ENCODE measurements around the gene ENC1. TPM values are rescaled to one million over a fixed set of nuclear protein-coding genes. Genes with fewer than 3 reads are reported as not detected.

ENC1 gene
- polyA plus RNA-seq, 3 donors, result 6.9 to 9.9 (median 9.6) TPM

DNA sequence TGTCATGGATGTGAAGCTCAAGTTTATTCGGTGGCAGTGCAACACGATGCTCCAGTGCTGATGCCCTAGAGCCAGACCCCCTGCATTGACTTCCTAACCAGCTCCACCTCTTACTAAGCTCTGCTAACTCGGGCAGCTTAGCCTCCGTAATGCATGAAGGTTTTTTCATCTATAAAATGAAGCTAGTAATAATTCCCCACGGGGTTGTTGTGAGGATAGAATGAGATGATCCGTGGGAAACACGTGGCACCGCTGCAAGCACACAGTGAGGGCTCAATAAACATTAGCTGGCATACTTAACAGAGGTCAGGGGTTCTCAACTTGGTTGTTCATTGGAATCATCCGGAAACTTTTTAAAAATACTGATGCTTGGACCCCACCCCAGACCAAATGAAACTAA lies 6.8 kb downstream of the ENC1 start:
- Histone ChIP-seq H3K4me1 (ENCODE audit: control insufficient read depth in 1 of 2, insufficient read depth in 2 of 2, low read length in 2 of 2) (peaks cover 43 to 54% of the 10 kb centered on the region in 2 donors), H3K27me3 (ENCODE audit: control insufficient read depth in 2 of 2, insufficient read depth in 2 of 2, low read length in 2 of 2) (no peaks in the 10 kb centered on the region), H4K20me1 (ENCODE audit: insufficient read depth, low read length) (peaks cover 47% of the 10 kb centered on the region), H2AFZ (ENCODE audit: insufficient read depth, low read depth, low read length, poor library complexity, severe bottlenecking) (no peak overlapping the region), H3K79me2 (ENCODE audit: insufficient read depth, low read length) (peaks cover 82% of the 10 kb centered on the region), H3K36me3 (replicated peaks in 1 of 2; ENCODE audit: control insufficient read depth in 1 of 2, insufficient read depth in 2 of 2, low read length in 2 of 2) (peaks cover 33 to 46% of the 10 kb centered on the region in 2 donors), H3K9me3 (replicated peaks in 1 of 2; ENCODE audit: control insufficient read depth in 1 of 2, insufficient read depth in 1 of 2, low read length in 2 of 2) (no peaks in the 10 kb centered on the region), H3K4me3 (replicated peaks in 1 of 3; ENCODE audit: low read depth in 2 of 3, low read length in 3 of 3) (no peak overlapping the region), H3K4me2 (replicated peaks; ENCODE audit: extremely low read depth, low read length, poor library complexity, severe bottlenecking) (no peak overlapping the region), H3K9ac (ENCODE audit: insufficient read depth, low read length, poor library complexity, severe bottlenecking) (no peak overlapping the region), H3K27ac (ENCODE audit: low read depth in 1 of 2, low read length in 2 of 2) (peak overlapping the region in 1 of 2 donors; percentile 86)
- peaks cover 44 to 63% of the 10 kb centered on the region in 2 donors for H3K36me3 Mint-ChIP-seq
- H3K27me3 Mint-ChIP-seq (ENCODE audit: low read depth in 3 of 3), result no peaks in the 10 kb centered on the region
- 94% methylated on average over 3 of the region's 9 CpGs for WGBS (ENCODE audit: insufficient coverage)
- DNase-seq, result no peak
- no peaks in the 10 kb centered on the region for H3K9me3 Mint-ChIP-seq
- no peak overlapping the region for H3K4me3 Mint-ChIP-seq
- peaks cover 62% of the 10 kb centered on the region for H3K4me1 Mint-ChIP-seq
- intact Hi-C loops (cut with micrococcal nuclease), result no loop called here
- peak overlapping the region in 6 of 7 donors; percentile 35 to 98 (median 63) for H3K27ac Mint-ChIP-seq
- no peak for TF ChIP-seq CTCF (IDR thresholded peaks at IDR 0.05)

DNA sequence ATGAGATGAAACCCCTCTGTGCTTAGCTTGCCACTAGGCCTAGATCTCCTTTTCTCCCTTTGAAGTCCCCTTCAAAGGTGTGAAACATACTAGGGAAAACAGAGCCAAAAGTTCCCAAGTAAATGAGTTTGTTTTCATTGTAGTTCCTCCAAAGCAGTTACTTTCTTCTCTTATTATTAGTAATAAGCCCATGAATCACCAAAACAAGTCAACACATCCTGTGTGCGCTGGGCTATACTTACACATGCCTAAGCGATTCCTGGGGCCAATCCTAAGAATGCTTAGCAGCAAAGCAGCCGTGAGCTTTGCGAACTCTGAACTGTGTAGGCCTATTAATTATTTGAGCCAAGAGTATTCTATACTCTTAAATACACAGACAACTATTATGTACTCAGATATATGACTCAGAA lies 7.6 kb downstream of the ENC1 start:
- Mint-ChIP-seq H3K9me3 (no peaks in the 10 kb centered on the region), H3K4me1 (peaks cover 54% of the 10 kb centered on the region), H3K27me3 (ENCODE audit: low read depth in 3 of 3) (no peaks in the 10 kb centered on the region), H3K27ac (peak overlapping the region; percentile 85 to 98 (median 96)), H3K36me3 (peaks cover 52 to 69% of the 10 kb centered on the region in 2 donors), H3K4me3 (no peak overlapping the region)
- 57% methylated on average over 1 of the region's 4 CpGs for WGBS (ENCODE audit: insufficient coverage)
- Histone ChIP-seq H3K4me2 (replicated peaks; ENCODE audit: extremely low read depth, low read length, poor library complexity, severe bottlenecking) (peak overlapping the region; percentile 72), H2AFZ (ENCODE audit: insufficient read depth, low read depth, low read length, poor library complexity, severe bottlenecking) (no peak overlapping the region), H4K20me1 (ENCODE audit: insufficient read depth, low read length) (peaks cover 39% of the 10 kb centered on the region), H3K79me2 (ENCODE audit: insufficient read depth, low read length) (peaks cover 74% of the 10 kb centered on the region), H3K27ac (ENCODE audit: low read depth in 1 of 2, low read length in 2 of 2) (peak overlapping the region; percentile 48 to 86), H3K9ac (ENCODE audit: insufficient read depth, low read length, poor library complexity, severe bottlenecking) (no peak overlapping the region), H3K4me1 (ENCODE audit: control insufficient read depth in 1 of 2, insufficient read depth in 2 of 2, low read length in 2 of 2) (peaks cover 35 to 46% of the 10 kb centered on the region in 2 donors), H3K36me3 (replicated peaks in 1 of 2; ENCODE audit: control insufficient read depth in 1 of 2, insufficient read depth in 2 of 2, low read length in 2 of 2) (peaks cover 34 to 54% of the 10 kb centered on the region in 2 donors), H3K4me3 (replicated peaks in 1 of 3; ENCODE audit: low read depth in 2 of 3, low read length in 3 of 3) (peak overlapping the region in 1 of 3 experiments; percentile 55), H3K27me3 (ENCODE audit: control insufficient read depth in 2 of 2, insufficient read depth in 2 of 2, low read length in 2 of 2) (no peaks in the 10 kb centered on the region), H3K9me3 (replicated peaks in 1 of 2; ENCODE audit: control insufficient read depth in 1 of 2, insufficient read depth in 1 of 2, low read length in 2 of 2) (no peaks in the 10 kb centered on the region)
- TF ChIP-seq CTCF (IDR thresholded peaks at IDR 0.05), result no peak
- intact Hi-C loops (cut with micrococcal nuclease), result no loop called here
- DNase-seq, result peak in 2 of 3 donors; percentile 51 to 52
